DOHH2 (cell line): Measurements from ENCODE around the gene TNFRSF11A.

Experiments used
- CTCF ChIP-seq: fragments of 200-600 bp; sonication (generic); IDR thresholded peaks from one replicate; pipeline ENCODE4 v1.5.1; 2014; ENCODE audit warnings: antibody characterized with exemption, mild to moderate bottlenecking, low read depth, low read length; ENCODE audit not compliant: poor library complexity, severe bottlenecking
- EZH2phosphoT487 ChIP-seq: fragments of 200-600 bp; sonication (generic); IDR thresholded peaks from 2 replicates; pipeline ENCODE4 v1.6.1; 2017; ENCODE audit warnings: borderline replicate concordance, mild to moderate bottlenecking, antibody characterized with exemption, low read length, moderate library complexity, mixed read lengths

- TF ChIP-seq CTCF, result no peak
- no peak for TF ChIP-seq EZH2phosphoT487
Observed at GRCh38 chr18:62343316-62343715, 18.2 kb downstream of the TNFRSF11A start.
